GM12892 (cell line): ENCODE results near the gene CLIC2.

Source experiments
- POLR2A ChIP-seq: IDR thresholded peaks from 2 replicates; pipeline ENCODE4 v1.6.1; 2011; ENCODE audit warnings: low read depth, low read length, control low read depth
- POLR2AphosphoS5 ChIP-seq: IDR thresholded peaks from 2 replicates; pipeline ENCODE4 v1.6.1; 2011; ENCODE audit warnings: low read depth, low read length, control low read depth
- TAF1 ChIP-seq: IDR thresholded peaks from 2 replicates; pipeline ENCODE4 v1.6.1; 2011; ENCODE audit warnings: low read depth, mild to moderate bottlenecking, control low read depth, low read length, borderline replicate concordance

GRCh38 chrX:155266439-155266838 is 68.0 kb downstream of the CLIC2 start:
- TF ChIP-seq POLR2A (no peak), TAF1 (no peak), POLR2AphosphoS5 (no peak)
